Neural progenitor cell (in vitro differentiated cells): Measurements from ENCODE around the gene CHDH.

Experiments
- EZH2 ChIP-seq: fragments of 200-600 bp; sonication (generic); IDR thresholded peaks from 2 replicates; pipeline ENCODE4 v1.6.1; 2017; ENCODE audit warnings: antibody characterized with exemption, mild to moderate bottlenecking, moderate library complexity
- EZH2phosphoT487 ChIP-seq: fragments of 200-600 bp; sonication (generic); IDR thresholded peaks from 2 replicates; pipeline ENCODE4 v1.6.1; 2017; ENCODE audit warnings: antibody characterized with exemption
- TF ChIP-seq, protein P1 (sequence below): fragments of 200-600 bp; sonication (generic); IDR thresholded peaks from 2 replicates; pipeline ENCODE4 v1.5.1; 2017; ENCODE audit warnings: antibody characterized with exemption, mild to moderate bottlenecking

DNA sequence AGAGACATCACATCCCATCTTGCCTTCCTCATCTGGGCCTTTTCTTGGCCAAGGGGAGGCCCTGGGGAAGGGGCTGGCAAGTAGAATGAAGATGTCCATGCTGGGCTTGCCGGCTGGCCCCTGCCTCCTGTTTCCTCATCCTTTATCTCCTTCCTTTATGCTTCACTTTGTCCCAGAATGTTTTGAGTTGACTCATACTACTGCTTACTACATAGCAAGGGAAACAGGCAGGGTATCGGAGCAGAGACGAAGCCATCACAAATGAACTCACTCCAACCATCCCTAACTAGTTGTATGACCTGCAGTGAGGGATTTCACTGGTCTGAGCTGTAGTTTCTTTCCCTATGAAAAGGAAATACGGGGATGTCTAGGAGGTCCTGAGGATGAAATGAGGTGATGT lies 66.0 kb downstream of the CHDH start:
- TF ChIP-seq, protein P1, sequence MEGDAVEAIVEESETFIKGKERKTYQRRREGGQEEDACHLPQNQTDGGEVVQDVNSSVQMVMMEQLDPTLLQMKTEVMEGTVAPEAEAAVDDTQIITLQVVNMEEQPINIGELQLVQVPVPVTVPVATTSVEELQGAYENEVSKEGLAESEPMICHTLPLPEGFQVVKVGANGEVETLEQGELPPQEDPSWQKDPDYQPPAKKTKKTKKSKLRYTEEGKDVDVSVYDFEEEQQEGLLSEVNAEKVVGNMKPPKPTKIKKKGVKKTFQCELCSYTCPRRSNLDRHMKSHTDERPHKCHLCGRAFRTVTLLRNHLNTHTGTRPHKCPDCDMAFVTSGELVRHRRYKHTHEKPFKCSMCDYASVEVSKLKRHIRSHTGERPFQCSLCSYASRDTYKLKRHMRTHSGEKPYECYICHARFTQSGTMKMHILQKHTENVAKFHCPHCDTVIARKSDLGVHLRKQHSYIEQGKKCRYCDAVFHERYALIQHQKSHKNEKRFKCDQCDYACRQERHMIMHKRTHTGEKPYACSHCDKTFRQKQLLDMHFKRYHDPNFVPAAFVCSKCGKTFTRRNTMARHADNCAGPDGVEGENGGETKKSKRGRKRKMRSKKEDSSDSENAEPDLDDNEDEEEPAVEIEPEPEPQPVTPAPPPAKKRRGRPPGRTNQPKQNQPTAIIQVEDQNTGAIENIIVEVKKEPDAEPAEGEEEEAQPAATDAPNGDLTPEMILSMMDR: no peak
- TF ChIP-seq EZH2 (no peak), EZH2phosphoT487 (no peak)
